IPS-15b (cell line): ENCODE data around the gene ZNF605.

Experiments
- H3K27me3 ChIP-seq: one replicate; pipeline ENCODE4 v1.6.1; 2013; ENCODE audit warnings: low read length; ENCODE audit not compliant: control insufficient read depth, insufficient read depth
- H3K36me3 ChIP-seq: one replicate; pipeline ENCODE4 v1.6.1; 2013; ENCODE audit warnings: low read length; ENCODE audit not compliant: control insufficient read depth, insufficient read depth
- H3K4me1 ChIP-seq: one replicate; pipeline ENCODE4 v1.6.1; 2013; ENCODE audit warnings: mild to moderate bottlenecking, low read length; ENCODE audit not compliant: control insufficient read depth, insufficient read depth
- H3K4me3 ChIP-seq: one replicate; pipeline ENCODE4 v1.5.1; 2013; ENCODE audit warnings: low read depth, low read length
- H3K9ac ChIP-seq: one replicate; pipeline ENCODE4 v1.6.1; 2013; ENCODE audit warnings: low read depth, mild to moderate bottlenecking, low read length
- H3K9me3 ChIP-seq: one replicate; pipeline ENCODE4 v1.6.1; 2013; ENCODE audit warnings: mild to moderate bottlenecking, low read length; ENCODE audit not compliant: control insufficient read depth, insufficient read depth

ZNF605 gene

GRCh38 chr12:132955094-132956010 is 754 bp downstream of the ZNF605 start:
- Histone ChIP-seq H3K4me3 (peak overlapping the region; percentile 67), H3K36me3 (no peaks in the 10 kb centered on the region), H3K9ac (peak overlapping the region; percentile 84), H3K9me3 (peaks cover 20% of the 10 kb centered on the region), H3K4me1 (no peaks in the 10 kb centered on the region), H3K27me3 (no peaks in the 10 kb centered on the region)

- Histone ChIP-seq H3K9me3 (peaks cover 24% of the 10 kb centered on the region), H3K4me1 (no peaks in the 10 kb centered on the region)
These were observed 1.5 kb downstream of the ZNF605 start for GRCh38 chr12:132954471-132955048.

GRCh38 chr12:132953771-132954170 is 2.3 kb downstream of the ZNF605 start:
- Histone ChIP-seq H3K9me3 (peaks cover 24% of the 10 kb centered on the region), H3K4me1 (no peaks in the 10 kb centered on the region), H3K36me3 (no peaks in the 10 kb centered on the region), H3K27me3 (no peaks in the 10 kb centered on the region), H3K9ac (no peak overlapping the region), H3K4me3 (no peak overlapping the region)

More at GRCh38 chr12:132954471-132955048, 1.5 kb downstream of the ZNF605 start:
- H3K36me3 ChIP-seq, result no peaks in the 10 kb centered on the region
- H3K27me3 ChIP-seq, result no peaks in the 10 kb centered on the region
- H3K4me3 ChIP-seq, result no peak overlapping the region
- no peak overlapping the region for H3K9ac ChIP-seq

GRCh38 chr12:132953163-132953425 is 3.0 kb downstream of the ZNF605 start:
- Histone ChIP-seq H3K4me3 (no peak overlapping the region), H3K9me3 (peaks cover 26% of the 10 kb centered on the region), H3K27me3 (no peaks in the 10 kb centered on the region), H3K36me3 (no peaks in the 10 kb centered on the region), H3K4me1 (no peaks in the 10 kb centered on the region), H3K9ac (no peak overlapping the region)

- H3K9me3 ChIP-seq, result peaks cover 27% of the 10 kb centered on the region
These were observed 3.5 kb downstream of the ZNF605 start for GRCh38 chr12:132952371-132953162.

GRCh38 chr12:132951649-132952048 is 4.5 kb downstream of the ZNF605 start:
- peak overlapping the region; percentile 1 for H3K4me3 ChIP-seq
- H3K27me3 ChIP-seq, result no peaks in the 10 kb centered on the region
- H3K9ac ChIP-seq, result no peak overlapping the region
- H3K36me3 ChIP-seq, result no peaks in the 10 kb centered on the region
- no peaks in the 10 kb centered on the region for H3K4me1 ChIP-seq
- peaks cover 27% of the 10 kb centered on the region for H3K9me3 ChIP-seq

More at GRCh38 chr12:132952371-132953162, 3.5 kb downstream of the ZNF605 start:
- no peak overlapping the region for H3K4me3 ChIP-seq
- H3K4me1 ChIP-seq, result no peaks in the 10 kb centered on the region
- no peak overlapping the region for H3K9ac ChIP-seq
- no peaks in the 10 kb centered on the region for H3K36me3 ChIP-seq
- H3K27me3 ChIP-seq, result no peaks in the 10 kb centered on the region

GRCh38 chr12:132950844-132951535 is 5.1 kb downstream of the ZNF605 start:
- H3K9me3 ChIP-seq, result peaks cover 30% of the 10 kb centered on the region
- H3K4me3 ChIP-seq, result no peak overlapping the region
- H3K27me3 ChIP-seq, result no peaks in the 10 kb centered on the region
- H3K9ac ChIP-seq, result no peak overlapping the region
- no peaks in the 10 kb centered on the region for H3K4me1 ChIP-seq
- no peaks in the 10 kb centered on the region for H3K36me3 ChIP-seq

- no peaks in the 10 kb centered on the region for H3K27me3 ChIP-seq
- H3K36me3 ChIP-seq, result no peaks in the 10 kb centered on the region
- H3K4me1 ChIP-seq, result no peaks in the 10 kb centered on the region
- H3K4me3 ChIP-seq, result no peak overlapping the region
- H3K9ac ChIP-seq, result no peak overlapping the region
- H3K9me3 ChIP-seq, result peaks cover 33% of the 10 kb centered on the region
These were observed 5.9 kb downstream of the ZNF605 start for GRCh38 chr12:132949936-132950837.

GRCh38 chr12:132948146-132949066 is 7.7 kb downstream of the ZNF605 start:
- no peak overlapping the region for H3K4me3 ChIP-seq
- no peaks in the 10 kb centered on the region for H3K27me3 ChIP-seq
- no peaks in the 10 kb centered on the region for H3K4me1 ChIP-seq
- H3K9ac ChIP-seq, result no peak overlapping the region
- H3K36me3 ChIP-seq, result peaks cover 7% of the 10 kb centered on the region
- peaks cover 28% of the 10 kb centered on the region for H3K9me3 ChIP-seq

GRCh38 chr12:132946246-132946820 is 9.8 kb downstream of the ZNF605 start:
- H3K27me3 ChIP-seq, result no peaks in the 10 kb centered on the region
- no peaks in the 10 kb centered on the region for H3K4me1 ChIP-seq
- no peak overlapping the region for H3K4me3 ChIP-seq
- peaks cover 30% of the 10 kb centered on the region for H3K9me3 ChIP-seq
- H3K36me3 ChIP-seq, result peaks cover 18% of the 10 kb centered on the region
- no peak overlapping the region for H3K9ac ChIP-seq
